ENCODE data around the gene PALLD.
"Not testable (repeated sequence)": the region's sequence is repeated elsewhere in the genome, so short reads cannot be mapped to it uniquely, and the experiment has no call there.

Gene PALLD

DNA sequence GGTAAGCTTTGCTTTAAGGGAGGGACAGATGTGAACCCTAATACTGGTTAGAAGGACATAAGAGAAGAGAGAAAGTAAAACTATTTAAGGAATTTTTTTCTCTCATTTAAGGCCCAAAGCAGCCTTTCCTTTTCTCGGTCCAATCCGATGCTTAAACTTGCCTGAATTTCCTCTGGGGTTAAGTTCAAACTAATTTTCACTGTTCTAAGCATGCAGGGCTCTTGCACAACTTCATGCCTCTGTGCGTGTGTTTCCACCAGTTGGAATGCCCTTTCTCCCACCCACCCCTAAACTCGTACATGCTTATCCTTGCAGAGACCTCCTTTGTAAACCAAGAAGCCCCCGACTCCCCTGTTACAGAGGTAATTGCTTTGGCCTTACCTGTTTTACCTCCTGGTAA is 308.5 kb downstream of the PALLD start:
- in situ Hi-C loops (cut with MboI; ENCODE audit: low sequenced_read_pairs, unreplicated experiment): no loop called here
- DNase-seq (ENCODE audit: low spot score): no peak
- TF ChIP-seq, protein P1, sequence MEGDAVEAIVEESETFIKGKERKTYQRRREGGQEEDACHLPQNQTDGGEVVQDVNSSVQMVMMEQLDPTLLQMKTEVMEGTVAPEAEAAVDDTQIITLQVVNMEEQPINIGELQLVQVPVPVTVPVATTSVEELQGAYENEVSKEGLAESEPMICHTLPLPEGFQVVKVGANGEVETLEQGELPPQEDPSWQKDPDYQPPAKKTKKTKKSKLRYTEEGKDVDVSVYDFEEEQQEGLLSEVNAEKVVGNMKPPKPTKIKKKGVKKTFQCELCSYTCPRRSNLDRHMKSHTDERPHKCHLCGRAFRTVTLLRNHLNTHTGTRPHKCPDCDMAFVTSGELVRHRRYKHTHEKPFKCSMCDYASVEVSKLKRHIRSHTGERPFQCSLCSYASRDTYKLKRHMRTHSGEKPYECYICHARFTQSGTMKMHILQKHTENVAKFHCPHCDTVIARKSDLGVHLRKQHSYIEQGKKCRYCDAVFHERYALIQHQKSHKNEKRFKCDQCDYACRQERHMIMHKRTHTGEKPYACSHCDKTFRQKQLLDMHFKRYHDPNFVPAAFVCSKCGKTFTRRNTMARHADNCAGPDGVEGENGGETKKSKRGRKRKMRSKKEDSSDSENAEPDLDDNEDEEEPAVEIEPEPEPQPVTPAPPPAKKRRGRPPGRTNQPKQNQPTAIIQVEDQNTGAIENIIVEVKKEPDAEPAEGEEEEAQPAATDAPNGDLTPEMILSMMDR (IDR thresholded peaks at IDR 0.05; ENCODE audit: borderline replicate concordance, control extremely low read depth, extremely low read depth, insufficient read depth, missing control alignments): no peak

DNA sequence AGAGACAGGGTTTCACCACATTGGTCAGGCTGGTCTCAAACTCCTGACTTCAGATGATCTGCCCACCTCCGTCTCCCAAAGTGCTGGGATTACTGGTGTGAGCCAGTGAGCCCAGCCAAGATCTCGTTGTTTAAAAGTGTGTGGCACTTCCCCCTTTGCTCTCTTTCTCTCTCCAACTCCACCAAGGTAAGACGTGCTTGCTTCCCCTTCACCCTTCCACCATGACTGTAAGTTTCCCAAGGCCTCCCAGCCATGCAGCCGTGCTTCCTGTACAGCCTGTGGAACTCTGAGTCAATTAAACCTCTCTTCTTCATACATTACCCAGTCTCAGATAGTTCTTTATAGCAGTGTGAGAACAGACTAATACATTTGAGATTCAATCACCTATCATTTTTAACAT is 309.4 kb downstream of the PALLD start:
- DNase-seq (ENCODE audit: low spot score); in situ Hi-C loops (cut with MboI; ENCODE audit: low sequenced_read_pairs, unreplicated experiment): not testable (repeated sequence)

DNA sequence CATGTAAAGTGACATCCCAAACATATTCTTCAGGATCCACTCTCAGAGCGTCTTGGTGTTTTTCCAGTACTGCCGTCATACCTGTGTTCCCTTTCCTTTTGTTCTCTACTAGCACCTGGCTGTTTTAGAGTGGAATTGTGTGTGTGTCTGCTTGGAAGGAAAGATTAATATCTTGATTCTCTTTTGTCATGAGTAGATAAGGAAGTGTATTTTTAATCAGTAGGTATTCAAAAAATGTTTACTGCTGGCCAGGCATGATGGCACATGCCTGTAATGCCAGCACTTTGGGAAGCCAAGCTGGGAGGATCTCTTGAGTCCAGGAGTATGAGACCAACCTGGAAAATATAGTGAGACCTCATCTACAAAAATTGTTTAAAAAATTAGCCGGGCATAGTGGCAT is 314.4 kb downstream of the PALLD start:
- TF ChIP-seq, protein P1 (IDR thresholded peaks at IDR 0.05; ENCODE audit: borderline replicate concordance, control extremely low read depth, extremely low read depth, insufficient read depth, missing control alignments): no peak
- in situ Hi-C loops (cut with MboI; ENCODE audit: low sequenced_read_pairs, unreplicated experiment): no loop called here
- no peak for DNase-seq (ENCODE audit: low spot score)

DNA sequence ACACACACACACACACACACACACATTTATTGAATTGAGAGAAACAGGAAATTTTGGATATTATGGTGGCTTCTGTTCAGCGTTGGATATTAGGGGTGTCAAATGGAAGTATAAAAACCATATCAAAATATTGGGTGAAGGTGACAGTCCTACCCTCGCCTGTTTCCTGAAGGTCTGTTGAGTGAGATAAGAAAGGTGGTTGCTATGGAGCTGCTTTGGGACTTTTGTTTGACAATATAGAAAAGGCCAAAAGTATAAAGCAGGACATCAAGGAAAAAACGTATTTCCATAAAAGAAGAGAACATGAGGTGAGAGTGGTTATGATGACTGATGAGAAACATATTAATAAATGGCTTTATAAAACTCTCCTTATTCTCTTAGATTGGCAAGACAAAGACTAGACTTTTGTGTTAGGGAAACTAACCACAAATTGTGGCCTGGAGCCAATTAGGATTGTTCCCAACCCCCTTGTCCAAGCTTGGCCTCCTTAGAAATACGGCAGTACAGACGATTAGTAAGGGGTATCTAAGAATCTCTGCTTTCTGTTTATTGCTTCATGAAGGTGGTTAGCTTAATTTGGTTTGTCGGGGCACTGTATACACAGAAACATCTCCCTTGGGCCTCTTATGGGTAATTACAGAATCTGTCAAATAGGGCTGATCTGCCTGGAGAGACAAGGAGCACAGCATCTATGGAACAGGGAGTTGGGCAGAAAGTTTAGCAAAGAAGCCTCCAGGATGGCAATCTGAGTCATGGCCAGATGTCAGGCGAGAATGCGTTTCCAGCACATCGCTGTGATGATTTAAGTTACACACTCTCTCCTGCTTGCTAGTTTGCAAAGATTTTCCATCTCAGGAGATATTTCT is 315.2 kb downstream of the PALLD start:
- in situ Hi-C loops (cut with MboI; ENCODE audit: low sequenced_read_pairs, unreplicated experiment): no loop called here
- TF ChIP-seq, protein P1 (IDR thresholded peaks at IDR 0.05; ENCODE audit: borderline replicate concordance, control extremely low read depth, extremely low read depth, insufficient read depth, missing control alignments): no peak
- DNase-seq (ENCODE audit: low spot score): no peak

DNA sequence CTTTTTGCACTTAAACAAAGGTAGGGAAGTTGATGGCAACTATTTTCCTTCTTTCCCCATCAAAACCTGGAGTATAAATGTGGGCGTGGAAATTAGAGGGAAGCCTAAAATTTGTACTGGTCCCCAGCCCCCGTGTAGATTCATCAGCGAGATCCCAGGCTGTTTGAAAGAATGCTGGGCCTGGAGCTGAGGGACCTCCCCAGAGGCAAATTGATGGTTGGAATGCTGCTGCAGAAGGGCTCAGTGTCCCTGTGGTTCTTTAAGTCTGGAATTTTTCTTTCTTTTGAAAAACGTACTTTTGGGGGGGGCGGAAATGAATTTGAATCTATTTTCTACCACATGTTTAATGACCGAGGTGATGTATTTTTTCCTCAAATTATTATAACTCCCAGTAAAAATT is 316.0 kb downstream of the PALLD start:
- no peak for DNase-seq (ENCODE audit: low spot score)
- in situ Hi-C loops (cut with MboI; ENCODE audit: low sequenced_read_pairs, unreplicated experiment): no loop called here
- TF ChIP-seq, protein P1 (IDR thresholded peaks at IDR 0.05; ENCODE audit: borderline replicate concordance, control extremely low read depth, extremely low read depth, insufficient read depth, missing control alignments): no peak

DNA sequence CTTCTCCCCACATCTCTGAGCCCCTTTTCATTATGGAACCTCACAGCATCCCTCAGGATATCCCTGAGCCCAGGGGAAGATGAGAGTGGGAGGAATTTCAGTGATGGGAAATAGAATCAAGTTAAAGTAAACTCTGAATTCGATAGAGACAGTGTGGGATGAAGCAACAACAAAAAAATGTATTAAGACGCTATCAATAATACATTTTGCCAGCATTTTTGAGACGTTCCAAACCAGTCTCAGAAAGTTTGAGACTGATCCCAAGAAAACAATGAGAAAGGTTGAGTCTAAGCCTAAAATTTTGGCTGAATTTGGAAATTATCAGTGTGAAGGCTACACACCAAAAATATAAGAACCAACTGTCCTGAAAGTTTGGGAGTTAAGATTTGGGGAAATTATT is 317.0 kb downstream of the PALLD start:
- in situ Hi-C loops (cut with MboI; ENCODE audit: low sequenced_read_pairs, unreplicated experiment): no loop called here
- TF ChIP-seq, protein P1 (IDR thresholded peaks at IDR 0.05; ENCODE audit: borderline replicate concordance, control extremely low read depth, extremely low read depth, insufficient read depth, missing control alignments): no peak
- no peak for DNase-seq (ENCODE audit: low spot score)

Measured in GM13976 (cell line).